C4-2B (cell line): ENCODE data around the gene AVPI1.

ENCODE experiments used
- H3K27ac ChIP-seq: fragments of 450-650 bp; 2 replicates; pipeline ENCODE4 v1.5.1; 2017
- ZFX ChIP-seq: fragments of 450-650 bp; IDR thresholded peaks from 2 replicates; pipeline ENCODE4 v1.6.1; 2017
- TF ChIP-seq, protein P1 (sequence below): fragments of 450-650 bp; conservative IDR thresholded peaks from 2 replicates; pipeline ENCODE4 v1.5.1; 2017; ENCODE audit warnings: mild to moderate bottlenecking

AVPI1 gene

DNA sequence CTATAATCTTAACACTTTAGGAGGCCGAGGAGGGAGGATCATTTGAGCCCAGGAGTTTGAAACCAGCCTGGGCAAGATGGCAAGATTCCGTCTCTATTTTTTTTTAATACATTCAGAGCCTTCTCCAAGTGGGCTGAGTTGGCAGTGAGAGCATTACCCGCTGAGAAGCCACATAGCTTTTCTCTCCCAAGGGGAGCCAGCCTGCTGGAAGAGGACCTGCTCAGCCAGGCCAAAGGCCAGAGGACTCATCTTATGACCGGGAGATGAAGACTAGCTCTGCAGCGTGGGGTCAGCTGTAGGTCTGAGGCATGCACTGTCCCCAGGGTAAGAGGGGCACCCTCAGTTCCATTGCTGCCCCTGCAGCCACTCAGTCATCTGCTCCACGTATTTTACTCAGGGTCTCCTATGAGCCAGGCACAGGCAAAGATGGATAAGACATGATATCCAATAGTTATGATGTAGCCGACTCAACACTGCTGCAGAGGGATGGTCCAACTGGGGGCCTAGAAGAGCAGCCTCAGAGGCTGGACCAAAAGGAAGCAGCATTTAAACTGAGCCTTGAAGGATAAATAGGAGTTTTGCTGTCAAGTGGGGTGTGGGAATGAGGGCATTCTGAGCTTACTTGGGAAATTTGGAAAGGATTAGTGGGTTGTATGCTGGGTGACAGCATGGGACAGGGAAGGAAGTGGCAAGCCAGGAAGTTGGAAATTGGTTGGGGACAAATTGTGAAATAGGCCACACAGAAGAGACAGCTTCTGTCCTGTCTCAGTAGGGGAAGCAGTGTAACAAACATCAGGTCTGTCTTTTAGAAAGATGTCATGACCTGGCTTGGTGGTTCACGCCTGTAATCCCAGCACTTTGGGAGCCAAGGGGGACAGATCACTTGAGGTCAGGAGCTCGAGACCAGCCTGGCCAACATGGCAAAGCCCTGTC lies 24.9 kb upstream of the AVPI1 start:
- TF ChIP-seq, protein P1, sequence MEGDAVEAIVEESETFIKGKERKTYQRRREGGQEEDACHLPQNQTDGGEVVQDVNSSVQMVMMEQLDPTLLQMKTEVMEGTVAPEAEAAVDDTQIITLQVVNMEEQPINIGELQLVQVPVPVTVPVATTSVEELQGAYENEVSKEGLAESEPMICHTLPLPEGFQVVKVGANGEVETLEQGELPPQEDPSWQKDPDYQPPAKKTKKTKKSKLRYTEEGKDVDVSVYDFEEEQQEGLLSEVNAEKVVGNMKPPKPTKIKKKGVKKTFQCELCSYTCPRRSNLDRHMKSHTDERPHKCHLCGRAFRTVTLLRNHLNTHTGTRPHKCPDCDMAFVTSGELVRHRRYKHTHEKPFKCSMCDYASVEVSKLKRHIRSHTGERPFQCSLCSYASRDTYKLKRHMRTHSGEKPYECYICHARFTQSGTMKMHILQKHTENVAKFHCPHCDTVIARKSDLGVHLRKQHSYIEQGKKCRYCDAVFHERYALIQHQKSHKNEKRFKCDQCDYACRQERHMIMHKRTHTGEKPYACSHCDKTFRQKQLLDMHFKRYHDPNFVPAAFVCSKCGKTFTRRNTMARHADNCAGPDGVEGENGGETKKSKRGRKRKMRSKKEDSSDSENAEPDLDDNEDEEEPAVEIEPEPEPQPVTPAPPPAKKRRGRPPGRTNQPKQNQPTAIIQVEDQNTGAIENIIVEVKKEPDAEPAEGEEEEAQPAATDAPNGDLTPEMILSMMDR = no peak
- no peak for TF ChIP-seq ZFX
- no peak overlapping the region for H3K27ac ChIP-seq

DNA sequence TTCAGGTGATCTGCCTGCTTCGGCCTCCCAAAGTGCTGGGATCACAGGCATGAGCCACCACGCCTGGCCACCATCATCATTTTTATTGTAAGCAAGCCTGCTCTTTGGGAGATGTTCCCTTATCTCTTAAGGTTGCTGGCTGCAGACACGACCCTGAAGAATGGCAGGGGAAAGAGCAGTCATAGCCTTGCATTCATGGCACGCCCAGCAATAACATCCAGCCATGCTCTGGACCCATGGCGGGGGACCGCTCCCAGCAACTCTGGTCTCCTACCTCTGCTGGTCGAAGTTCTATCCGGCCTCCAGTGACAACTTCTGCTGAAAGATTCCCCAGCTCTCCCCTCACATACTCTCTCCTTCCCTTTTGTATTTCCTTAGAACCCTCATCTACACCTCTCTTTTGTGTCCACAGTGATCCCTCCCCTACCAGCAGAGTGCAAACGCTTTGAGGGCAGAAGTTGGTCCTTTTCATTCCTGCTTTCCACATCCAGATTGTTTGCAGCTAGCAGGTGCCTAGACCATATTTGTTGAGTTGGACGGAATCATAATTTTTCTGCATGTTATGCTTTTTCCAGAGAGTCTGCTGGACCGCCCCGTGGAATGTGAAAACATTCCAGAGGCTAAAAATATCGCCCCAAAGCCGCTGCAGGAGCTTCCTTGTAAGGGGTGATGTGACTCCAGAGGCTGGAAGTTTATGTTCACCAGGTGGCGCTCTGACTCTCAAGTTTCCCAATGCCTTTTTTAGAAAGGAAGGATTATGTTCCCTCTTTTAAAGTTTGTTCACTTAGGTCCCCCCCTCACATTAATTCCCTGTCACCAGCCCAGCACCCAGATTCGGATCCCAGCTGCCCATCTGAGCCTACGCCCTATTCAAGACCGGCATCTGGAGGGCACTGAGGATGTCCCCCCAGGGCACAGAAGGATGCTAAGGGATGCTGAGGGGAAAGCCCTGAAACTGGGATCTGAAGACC lies 22.2 kb upstream of the AVPI1 start:
- H3K27ac ChIP-seq = no peak overlapping the region
- TF ChIP-seq, protein P1 = peak; percentile 89
- TF ChIP-seq ZFX = no peak

GRCh38 chr10:97708167-97708566 lies 21.1 kb upstream of the AVPI1 start:
- H3K27ac ChIP-seq = no peak overlapping the region
- TF ChIP-seq, protein P1 = no peak
- no peak for TF ChIP-seq ZFX

DNA sequence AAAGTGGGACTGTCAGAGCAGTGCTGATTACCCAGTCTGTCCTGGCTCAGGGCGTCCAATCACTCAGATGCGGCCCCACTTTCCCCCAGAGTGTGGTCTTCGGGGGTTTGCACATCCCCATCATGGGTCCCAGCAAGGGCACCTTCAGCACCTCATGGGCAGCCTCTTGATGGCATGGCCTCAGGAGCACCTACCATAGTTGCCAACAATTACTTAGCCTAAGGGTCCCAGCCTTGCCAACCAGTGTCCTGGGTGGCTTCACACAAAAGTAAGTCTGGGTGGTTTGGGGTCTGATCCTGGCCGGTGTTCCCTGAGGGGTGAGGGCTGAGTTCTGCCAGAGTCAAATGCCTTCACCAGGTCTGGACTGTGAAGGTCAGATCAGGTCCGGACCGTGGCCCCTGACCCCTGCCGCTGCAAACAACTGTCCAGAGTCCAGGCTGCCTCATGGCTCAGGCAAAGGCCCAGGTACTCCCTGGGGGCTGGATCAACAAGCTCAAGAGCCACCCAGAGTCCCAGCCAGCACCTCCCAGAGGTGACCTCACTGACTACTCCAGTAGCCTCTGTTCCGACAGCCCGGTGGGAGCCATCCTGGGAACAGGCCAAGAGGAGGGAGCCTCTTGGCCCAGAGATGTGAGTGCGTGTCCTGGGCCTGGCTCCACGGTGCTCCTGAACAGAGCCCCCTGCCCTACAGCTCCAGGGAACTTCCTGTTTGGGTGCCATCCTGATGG lies 20.3 kb upstream of the AVPI1 start:
- TF ChIP-seq, protein P1 = no peak
- no peak for TF ChIP-seq ZFX
- no peak overlapping the region for H3K27ac ChIP-seq

- no peak for TF ChIP-seq ZFX
- TF ChIP-seq, protein P1 = no peak
- H3K27ac ChIP-seq = no peak overlapping the region
Measured at GRCh38 chr10:97705006-97705670, 18.1 kb upstream of the AVPI1 start.

- TF ChIP-seq, protein P1 = no peak
- no peak for TF ChIP-seq ZFX
- no peak overlapping the region for H3K27ac ChIP-seq
Measured at GRCh38 chr10:97704341-97704740, 17.3 kb upstream of the AVPI1 start.
